ENCODE results near the gene PNCK.

The PNCK gene

DNA sequence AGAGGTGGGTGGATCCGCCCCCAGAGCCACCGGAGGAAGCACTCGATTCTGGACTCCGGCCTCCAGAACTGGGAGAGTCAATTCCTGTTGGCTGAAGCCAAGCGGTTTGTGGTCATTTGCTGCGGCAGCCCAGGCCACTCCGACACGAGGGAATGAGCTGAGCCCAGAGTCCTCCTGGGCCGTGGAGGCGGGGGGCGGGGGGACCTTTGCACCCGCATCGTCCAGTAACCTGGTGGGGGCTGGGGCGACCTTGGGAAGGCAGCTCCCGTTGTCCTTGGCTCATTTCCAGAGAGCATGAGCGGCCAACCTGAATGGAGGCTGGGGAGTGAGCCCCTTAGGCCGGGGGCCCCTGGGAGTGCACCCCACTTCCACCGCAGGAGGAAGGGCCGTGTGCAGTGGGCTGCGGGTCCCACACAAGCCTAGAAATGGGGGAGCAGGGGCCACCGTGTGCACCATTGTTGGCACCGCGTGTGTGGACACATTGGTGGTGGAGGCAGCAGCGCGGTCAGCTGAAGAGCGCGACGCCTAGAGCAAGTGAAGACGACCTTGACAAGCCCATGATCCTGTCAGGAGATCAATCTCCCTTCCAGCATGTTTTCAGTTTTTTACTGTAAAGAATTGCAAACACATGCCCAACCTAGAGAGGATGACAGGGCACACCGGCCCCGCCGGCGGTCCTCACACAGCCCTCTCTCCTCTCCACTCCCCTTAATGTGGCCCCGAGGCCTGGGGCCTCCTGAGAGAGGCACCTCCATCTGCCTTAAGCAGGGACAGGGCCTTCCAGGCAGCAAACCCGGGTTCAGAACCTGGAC, 46.5 kb downstream of the PNCK start:
- DNase-seq: no peak

DNA sequence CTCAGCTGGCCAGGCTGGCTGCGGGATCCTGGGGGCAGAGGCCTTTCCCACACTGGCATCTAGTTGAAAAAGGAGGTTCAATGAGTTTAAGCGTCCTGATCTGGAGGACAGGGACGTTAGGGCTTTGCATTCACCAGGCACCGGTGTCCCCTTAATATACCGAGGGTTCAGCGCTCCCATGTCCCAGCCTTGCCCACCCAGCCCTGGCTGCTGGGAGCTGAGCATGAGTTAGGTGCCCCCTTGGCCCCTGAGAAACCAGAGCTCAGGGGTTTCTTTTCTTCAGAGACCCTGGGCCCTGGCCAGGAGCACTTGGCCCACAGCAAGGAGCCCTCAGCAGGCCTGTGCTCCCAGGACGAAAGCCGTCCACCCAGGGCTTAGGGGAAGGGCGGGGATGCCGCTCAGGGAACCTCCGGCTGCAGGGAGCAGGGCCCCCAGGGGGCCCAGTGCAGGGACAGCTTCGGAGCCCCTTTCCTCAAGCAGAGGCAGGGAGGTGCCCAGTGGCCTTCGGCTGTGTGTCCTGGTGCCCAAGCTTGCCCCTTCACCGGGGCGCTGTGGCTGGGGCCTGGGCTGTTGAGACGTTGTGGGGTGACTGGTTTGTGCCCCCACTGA, 47.5 kb downstream of the PNCK start:
- no peak for DNase-seq

DNA sequence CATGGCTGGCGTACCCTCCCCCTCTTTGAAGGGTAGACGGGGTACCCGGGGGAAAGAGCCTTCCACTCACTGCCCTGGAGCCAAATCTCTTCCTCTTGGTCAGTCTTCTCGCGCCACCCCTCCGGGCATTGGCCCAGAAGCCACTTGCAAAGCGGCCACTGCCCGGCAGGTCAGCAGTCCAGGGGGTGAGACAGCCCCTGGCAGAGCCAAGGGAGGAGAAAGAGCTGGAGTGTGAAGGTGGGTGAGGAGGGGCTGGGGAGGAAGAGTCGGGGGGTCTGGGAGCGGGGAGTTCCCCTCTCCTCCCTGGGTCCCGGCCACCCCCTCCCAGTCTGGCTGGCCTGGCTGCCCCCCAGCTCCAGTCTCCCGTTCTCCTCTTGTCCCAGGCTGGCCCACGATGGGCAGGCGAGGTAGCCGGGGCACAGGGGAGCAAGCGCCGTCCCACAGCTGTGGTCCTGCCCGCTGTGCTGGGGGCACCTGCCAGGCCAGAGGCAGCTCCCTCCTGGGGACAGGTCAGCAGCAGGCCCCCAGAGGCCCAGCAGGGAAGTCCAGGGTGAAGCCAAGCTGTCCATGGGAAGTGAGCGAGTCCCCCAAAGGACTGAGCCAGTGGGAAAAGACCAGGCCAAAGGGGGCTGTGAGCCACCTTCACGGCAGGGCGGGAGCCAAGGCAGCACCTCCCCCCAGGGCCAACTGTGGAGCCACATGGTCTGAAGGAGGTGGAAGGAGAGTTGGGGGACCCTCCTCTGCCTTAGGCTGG, 48.2 kb downstream of the PNCK start:
- DNase-seq: no peak

DNA sequence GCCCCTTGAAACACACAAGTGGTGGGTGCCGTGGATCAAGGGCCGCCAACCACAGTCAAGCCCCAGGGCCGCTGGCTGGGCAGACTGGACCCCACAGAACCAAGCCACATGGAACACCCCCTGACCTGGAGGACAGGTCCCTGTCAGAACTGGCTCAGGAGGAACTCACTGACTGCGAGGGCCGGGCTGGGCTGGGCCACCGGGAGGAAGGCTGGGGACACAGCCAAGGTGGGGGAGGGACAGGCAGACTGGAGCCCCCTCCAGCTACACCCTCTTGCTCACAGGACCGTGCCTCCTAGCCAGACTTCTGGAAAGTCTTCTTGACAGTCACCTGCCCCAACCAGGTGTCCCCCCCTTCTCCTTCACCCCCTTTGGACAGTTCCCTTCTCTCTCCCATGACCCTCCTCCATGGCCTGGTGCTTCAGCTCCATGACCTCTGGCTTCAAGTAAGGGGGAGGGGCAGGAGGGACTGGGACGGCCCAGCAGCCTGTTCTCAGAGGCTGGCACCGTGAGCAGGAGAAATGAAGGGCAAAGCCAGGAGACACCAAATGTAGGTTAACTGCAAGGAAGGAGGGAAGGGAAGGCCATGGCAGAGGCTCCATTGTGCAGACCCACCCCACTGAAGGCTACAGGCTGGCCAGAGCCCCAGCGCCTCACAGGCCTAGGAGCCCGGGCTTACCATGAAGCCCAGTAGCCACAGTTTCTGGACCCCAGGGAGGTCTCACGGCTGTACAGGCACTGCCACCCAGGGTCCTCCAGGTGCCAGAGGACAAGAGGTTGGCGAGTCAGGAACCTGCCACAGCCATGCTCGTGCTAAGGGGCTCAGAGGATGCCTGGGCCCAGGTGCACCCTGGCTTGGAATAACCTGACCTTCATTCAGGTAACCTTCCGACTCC, 49.2 kb downstream of the PNCK start:
- DNase-seq: no peak

DNA sequence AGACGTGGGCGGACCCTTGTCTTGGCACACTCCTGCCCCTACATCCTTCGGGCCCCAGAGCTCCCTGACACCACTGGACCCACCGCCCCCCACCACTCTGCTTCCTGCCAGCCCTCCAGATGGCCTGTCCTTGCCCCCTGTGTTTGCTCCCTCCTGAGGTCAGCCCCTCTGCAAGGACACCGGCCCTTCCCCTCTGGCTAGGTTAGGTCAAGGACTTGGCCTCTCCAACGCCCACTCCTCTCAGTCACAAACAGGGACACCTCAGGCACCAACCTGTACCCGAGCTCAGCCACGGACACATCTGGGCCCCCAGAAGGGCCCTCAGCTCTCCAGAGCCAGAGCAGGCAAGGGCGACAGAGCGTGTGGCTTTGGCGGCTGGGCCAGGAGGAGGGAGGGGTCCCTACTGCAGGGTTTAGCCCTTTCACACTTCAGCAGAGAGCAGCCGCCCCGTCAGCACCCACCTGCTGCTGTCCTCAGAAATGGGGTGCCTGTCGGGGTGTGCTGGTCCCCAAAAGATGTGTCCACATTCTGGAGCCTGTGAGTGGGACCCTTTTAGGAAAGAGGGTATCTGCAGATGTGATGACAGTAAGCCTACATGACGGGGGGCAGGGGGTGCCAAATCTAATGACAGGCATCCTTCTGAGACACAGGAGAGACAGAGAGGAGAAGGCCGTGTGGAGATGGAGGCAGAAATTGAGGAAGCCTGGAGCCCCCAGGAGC, 50.1 kb downstream of the PNCK start:
- no peak for DNase-seq

DNA sequence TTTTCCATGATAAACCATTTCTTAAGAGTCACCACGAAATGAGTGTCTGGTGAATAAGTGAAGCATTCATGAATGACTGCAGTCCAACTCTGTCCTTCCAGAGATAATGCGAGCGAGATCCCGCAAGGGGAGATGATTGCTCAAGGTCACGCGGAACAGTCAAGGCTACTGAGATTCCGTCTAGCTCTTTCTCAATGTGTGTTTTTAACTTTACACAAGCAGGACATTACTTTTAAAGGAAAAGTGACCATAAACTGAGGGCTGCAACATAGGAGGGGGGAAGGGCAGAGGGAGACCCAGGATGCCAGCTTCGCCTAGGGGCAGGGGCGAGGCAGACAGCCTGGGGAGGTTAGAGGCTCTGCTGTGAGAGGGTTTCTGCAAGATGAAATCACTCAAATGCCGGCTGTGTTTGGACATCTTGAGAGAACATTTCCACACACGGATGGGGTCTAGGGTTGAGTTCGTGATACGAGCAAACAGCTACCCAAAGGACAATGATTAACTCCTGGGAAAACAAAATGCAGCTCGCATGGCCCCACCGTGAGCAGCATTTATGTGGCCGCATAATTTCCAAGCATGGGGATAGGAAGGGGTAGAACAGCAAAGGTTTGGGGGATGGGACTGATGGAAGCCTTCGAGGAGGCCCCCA, 50.8 kb downstream of the PNCK start:
- DNase-seq: no peak

DNA sequence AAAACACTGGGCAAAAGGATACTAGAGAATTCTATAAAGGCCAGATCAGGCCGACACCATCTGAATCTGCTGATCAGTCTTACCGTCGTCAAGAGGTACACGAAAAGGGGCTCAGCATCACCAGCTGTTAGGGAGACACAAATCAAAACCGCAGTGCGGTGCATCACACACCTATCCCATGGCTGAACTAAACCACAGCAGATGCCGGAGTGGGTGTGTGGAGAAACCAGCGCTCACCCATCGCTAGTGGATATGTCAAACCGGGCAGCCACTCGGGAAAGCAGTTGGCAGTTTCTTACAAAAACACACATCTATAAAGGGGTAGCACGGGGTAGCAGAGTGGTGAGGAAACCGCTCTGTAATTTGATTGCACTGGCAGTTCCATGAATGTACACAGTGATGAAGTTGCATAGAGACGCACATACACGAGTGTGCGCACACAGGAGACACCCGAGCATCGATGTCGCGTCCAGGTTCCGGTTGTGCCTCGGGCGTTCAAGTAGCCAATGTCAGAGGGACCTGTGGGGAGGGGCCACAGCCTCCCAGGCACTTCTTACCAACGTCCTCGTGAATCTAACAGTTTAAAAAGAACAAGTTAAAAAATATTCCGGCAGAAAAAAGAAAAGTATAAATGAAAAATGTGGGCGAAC, 51.5 kb downstream of the PNCK start:
- DNase-seq: no peak

DNA sequence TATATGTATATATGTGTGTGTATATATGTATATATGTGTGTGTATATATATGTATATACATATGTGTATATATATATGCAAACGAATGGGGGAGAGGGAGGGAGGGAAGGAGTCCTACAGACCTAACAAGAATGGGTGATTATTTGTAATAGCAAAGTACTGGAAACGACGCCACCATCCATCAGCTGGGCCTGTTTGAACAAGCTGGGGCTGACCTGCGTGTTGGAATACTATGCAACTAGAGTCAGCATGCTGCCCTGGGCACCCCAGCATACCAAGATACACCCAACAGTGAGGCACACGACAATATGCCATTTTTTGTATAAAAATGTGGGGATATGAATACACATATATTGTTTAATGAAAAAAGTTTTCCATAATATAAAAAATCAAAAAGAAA, 53.0 kb downstream of the PNCK start:
- no peak for DNase-seq

Measured in stimulated activated CD4-positive, alpha-beta T cell treated with anti-CD3 and anti-CD28 coated beads, Interleukin-1b, Interleukin-23, amount 100 ng/mL, for 48 hours (primary cell).